HepG2 (cell line): ENCODE data around the gene DLG2. TPM values are rescaled to one million over a fixed set of nuclear protein-coding genes. Genes with fewer than 3 reads are reported as not detected.

ENCODE experiments used
- ASH2L ChIP-seq: fragments of 300-600, 200-600 bp; sonication (generic); IDR thresholded peaks from 2 replicates; pipeline ENCODE4 v1.7.0; 2017; ENCODE audit warnings: low read depth, mild to moderate bottlenecking, moderate library complexity, mixed read lengths, low read length; ENCODE audit not compliant: insufficient read length
- CBX1 ChIP-seq: IDR thresholded peaks from one replicate; pipeline ENCODE4 v1.6.1; 2016; ENCODE audit warnings: antibody characterized with exemption, low read depth
- DR1 ChIP-seq: sonication (generic); formaldehyde crosslinking; IDR thresholded peaks from 2 replicates; pipeline ENCODE4 v1.8.0; 2021; ENCODE audit warnings: mild to moderate bottlenecking, missing genetic modification reagents, inconsistent platforms
- FOXK1 ChIP-seq: sonication (generic); formaldehyde crosslinking; IDR thresholded peaks from 2 replicates; pipeline ENCODE4 v1.4.0; 2020; ENCODE audit warnings: low read depth, missing genetic modification reagents, borderline replicate concordance
- IKZF1 ChIP-seq: fragments of 450-650 bp; IDR thresholded peaks from 2 replicates; pipeline ENCODE4 v1.7.1; 2016
- JDP2 ChIP-seq: sonication (generic); formaldehyde crosslinking; IDR thresholded peaks from 2 replicates; pipeline ENCODE4 v1.8.1; 2022; ENCODE audit warnings: missing genetic modification reagents, borderline replicate concordance
- MIER2 ChIP-seq: IDR thresholded peaks from 2 replicates; pipeline ENCODE4 v1.6.1; 2016; ENCODE audit warnings: missing biosample characterization, missing genetic modification reagents
- NFKB2 ChIP-seq: sonication (generic); formaldehyde crosslinking; IDR thresholded peaks from 2 replicates; pipeline ENCODE4 v1.4.0; 2020; ENCODE audit warnings: missing genetic modification reagents, borderline replicate concordance
- POGZ ChIP-seq: sonication (generic); formaldehyde crosslinking; IDR thresholded peaks from 2 replicates; pipeline ENCODE4 v1.4.0; 2020; ENCODE audit warnings: mild to moderate bottlenecking, missing genetic modification reagents
- REXO4 ChIP-seq: sonication (generic); formaldehyde crosslinking; IDR thresholded peaks from 2 replicates; pipeline ENCODE4 v1.8.0; 2022; ENCODE audit warnings: missing genetic modification reagents, mild to moderate bottlenecking, borderline replicate concordance
- RORA ChIP-seq: sonication (generic); formaldehyde crosslinking; IDR thresholded peaks from 2 replicates; pipeline ENCODE4 v1.5.0; 2020; ENCODE audit warnings: mild to moderate bottlenecking, missing genetic modification reagents, moderate library complexity
- SMYD3 ChIP-seq: sonication (generic); formaldehyde crosslinking; IDR thresholded peaks from 2 replicates; pipeline ENCODE4 v1.8.1; 2023; ENCODE audit warnings: mild to moderate bottlenecking, missing genetic modification reagents
- SP4 ChIP-seq: sonication (generic); formaldehyde crosslinking; IDR thresholded peaks from 2 replicates; pipeline ENCODE4 v1.8.1; 2023; ENCODE audit warnings: mild to moderate bottlenecking, missing genetic modification reagents
- SRF ChIP-seq: IDR thresholded peaks from 2 replicates; pipeline ENCODE4 v1.6.1; 2011; ENCODE audit warnings: mild to moderate bottlenecking, low read depth, low read length, moderate library complexity
- THYN1 ChIP-seq: sonication (generic); formaldehyde crosslinking; IDR thresholded peaks from 2 replicates; pipeline ENCODE4 v1.8.1; 2023; ENCODE audit warnings: low read depth, mild to moderate bottlenecking, moderate library complexity, missing genetic modification reagents, borderline replicate concordance
- ZBTB8A ChIP-seq: sonication (generic); formaldehyde crosslinking; IDR thresholded peaks from 2 replicates; pipeline ENCODE4 v1.4.0; 2020; ENCODE audit warnings: mild to moderate bottlenecking, low read depth, missing genetic modification reagents, borderline replicate concordance
- ZNF124 ChIP-seq: sonication (generic); formaldehyde crosslinking; IDR thresholded peaks from 2 replicates; pipeline ENCODE4 v1.4.0; 2020; ENCODE audit warnings: missing genetic modification reagents
- ZNF33B ChIP-seq: sonication (generic); formaldehyde crosslinking; IDR thresholded peaks from 2 replicates; pipeline ENCODE4 v1.5.1; 2020; ENCODE audit warnings: mild to moderate bottlenecking, missing genetic modification reagents
- ZNF614 ChIP-seq: IDR thresholded peaks from 2 replicates; pipeline ENCODE4 v1.6.1; 2018; ENCODE audit warnings: missing biosample characterization, missing genetic modification reagents, inconsistent platforms, borderline replicate concordance
- ZNF816 ChIP-seq: sonication (generic); formaldehyde crosslinking; IDR thresholded peaks from 2 replicates; pipeline ENCODE4 v1.8.0; 2022; ENCODE audit warnings: missing genetic modification reagents, mild to moderate bottlenecking, borderline replicate concordance
- ZSCAN9 ChIP-seq: IDR thresholded peaks from 2 replicates; pipeline ENCODE4 v1.6.1; 2016; ENCODE audit warnings: borderline replicate concordance
- polyA plus RNA-seq, 8 experiments: library from polyadenylated mRNA; depleted of rRNA in 3 of 8; stranded (reverse) in 7 of 8; unstranded in 1 of 8; fragments of >200 nt; fragmentation: Illumina TruSeq in 4 of 8; extraction: Trizol in 4 of 8; gene quantifications; 2 replicates each; pipeline versions ENCODE4 v1.2.1 to v1.2.3, GENCODE V29; 2011 to 2016; ENCODE audit warnings: low read depth in 4 of 8, missing spikeins in 1 of 8, mixed read lengths in 1 of 8; ENCODE audit not compliant: insufficient read depth in 1 of 8
- total RNA-seq, 5 experiments: library from RNA; depleted of rRNA; stranded (reverse); fragments of >200 nt; fragmentation: Illumina TruSeq; extraction: Trizol; gene quantifications; 2 replicates each; pipeline ENCODE4 v1.2.3, GENCODE V29; 2016; ENCODE audit warnings: low read depth in 1 of 5
- TF ChIP-seq, protein P1 (sequence below): sonication (generic); formaldehyde crosslinking; IDR thresholded peaks from 2 replicates; pipeline ENCODE4 v1.4.0; 2020; ENCODE audit warnings: low read depth, mild to moderate bottlenecking, missing genetic modification reagents
- TF ChIP-seq, protein P2 (sequence below): sonication (generic); formaldehyde crosslinking; IDR thresholded peaks from 2 replicates; pipeline ENCODE4 v1.4.0; 2020; ENCODE audit warnings: missing genetic modification reagents, mild to moderate bottlenecking, borderline replicate concordance
- TF ChIP-seq, protein P3 (sequence below): sonication (generic); formaldehyde crosslinking; IDR thresholded peaks from 2 replicates; pipeline ENCODE4 v1.8.1; 2023; ENCODE audit warnings: mild to moderate bottlenecking, missing genetic modification reagents, borderline replicate concordance
- TF ChIP-seq, protein P4 (sequence below): IDR thresholded peaks from 2 replicates; pipeline ENCODE4 v1.6.1; 2016; ENCODE audit warnings: missing compliant biosample characterization, missing genetic modification reagents, borderline replicate concordance
- TF ChIP-seq, protein P5 (sequence below): sonication (generic); formaldehyde crosslinking; conservative IDR thresholded peaks from 2 replicates; pipeline ENCODE4 v1.8.0; 2022; ENCODE audit warnings: missing genetic modification reagents

The DLG2 gene
- total and polyA plus RNA-seq, 2 of the 13 experiments (the other 11 are each of a cell fraction or from before 2014, with no cell fraction given): 0.46 to 1.0 TPM

DNA sequence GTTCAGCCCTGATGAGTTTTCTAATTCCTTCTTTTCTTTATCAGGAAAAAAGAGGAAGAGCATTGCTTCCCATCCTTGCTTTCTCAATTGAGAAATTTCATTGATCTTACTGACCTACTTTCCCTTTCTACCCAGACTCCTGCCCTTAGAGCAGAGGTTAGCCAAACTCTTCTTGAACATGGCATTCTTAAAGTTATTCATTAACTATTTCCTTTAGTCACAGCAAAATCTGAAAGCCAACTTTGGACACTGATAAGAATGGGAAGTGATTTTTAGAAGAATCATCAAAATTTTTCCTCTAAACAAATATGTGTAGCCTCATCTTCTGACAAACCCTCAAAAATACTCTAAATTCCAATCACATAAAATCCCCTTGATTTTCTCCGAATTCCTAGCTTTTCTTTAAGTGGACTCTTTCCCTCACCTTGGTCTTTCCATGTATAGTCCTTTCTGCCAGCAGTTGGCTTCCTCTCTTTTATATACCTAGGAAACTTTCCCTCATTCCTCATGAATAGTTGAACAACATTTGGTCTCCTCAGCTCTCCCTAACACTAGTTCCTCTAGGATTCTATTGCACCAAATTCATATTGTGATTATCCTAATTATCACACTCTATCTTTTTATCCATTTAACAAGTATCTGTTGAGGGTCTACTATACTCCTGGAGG lies 1774.2 kb downstream of the DLG2 start (continued):
- TF ChIP-seq, protein P1, sequence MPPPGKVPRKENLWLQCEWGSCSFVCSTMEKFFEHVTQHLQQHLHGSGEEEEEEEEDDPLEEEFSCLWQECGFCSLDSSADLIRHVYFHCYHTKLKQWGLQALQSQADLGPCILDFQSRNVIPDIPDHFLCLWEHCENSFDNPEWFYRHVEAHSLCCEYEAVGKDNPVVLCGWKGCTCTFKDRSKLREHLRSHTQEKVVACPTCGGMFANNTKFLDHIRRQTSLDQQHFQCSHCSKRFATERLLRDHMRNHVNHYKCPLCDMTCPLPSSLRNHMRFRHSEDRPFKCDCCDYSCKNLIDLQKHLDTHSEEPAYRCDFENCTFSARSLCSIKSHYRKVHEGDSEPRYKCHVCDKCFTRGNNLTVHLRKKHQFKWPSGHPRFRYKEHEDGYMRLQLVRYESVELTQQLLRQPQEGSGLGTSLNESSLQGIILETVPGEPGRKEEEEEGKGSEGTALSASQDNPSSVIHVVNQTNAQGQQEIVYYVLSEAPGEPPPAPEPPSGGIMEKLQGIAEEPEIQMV: no peak
- TF ChIP-seq, protein P2, sequence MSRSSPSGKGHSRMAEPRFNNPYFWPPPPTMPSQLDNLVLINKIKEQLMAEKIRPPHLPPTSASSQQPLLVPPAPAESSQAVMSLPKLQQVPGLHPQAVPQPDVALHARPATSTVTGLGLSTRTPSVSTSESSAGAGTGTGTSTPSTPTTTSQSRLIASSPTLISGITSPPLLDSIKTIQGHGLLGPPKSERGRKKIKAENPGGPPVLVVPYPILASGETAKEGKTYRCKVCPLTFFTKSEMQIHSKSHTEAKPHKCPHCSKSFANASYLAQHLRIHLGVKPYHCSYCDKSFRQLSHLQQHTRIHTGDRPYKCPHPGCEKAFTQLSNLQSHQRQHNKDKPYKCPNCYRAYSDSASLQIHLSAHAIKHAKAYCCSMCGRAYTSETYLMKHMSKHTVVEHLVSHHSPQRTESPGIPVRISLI (CRISPR knock-in tag): no peak
- TF ChIP-seq RORA (CRISPR knock-in tag) (peak; percentile 100), THYN1 (CRISPR knock-in tag) (no peak), REXO4 (CRISPR knock-in tag) (no peak), ASH2L (peak; percentile 74), SRF (no peak), FOXK1 (CRISPR knock-in tag) (0 out of 2 replicates have a peak, but pooled peaks have one; percentile 40), MIER2 (CRISPR knock-in tag) (0 out of 2 replicates have a peak, but pooled peaks have one; percentile 46), SP4 (CRISPR knock-in tag) (no peak), ZNF33B (CRISPR knock-in tag) (no peak), DR1 (CRISPR knock-in tag) (no peak), CBX1 (no peak), NFKB2 (CRISPR knock-in tag) (no peak), POGZ (CRISPR knock-in tag) (peak; percentile 75), SMYD3 (no peak), ZNF614 (CRISPR knock-in tag) (peak; percentile 39; the same call in 1 of the 2 replicates), ZBTB8A (CRISPR knock-in tag) (no peak), ZNF816 (CRISPR knock-in tag) (no peak), IKZF1 (no peak), ZSCAN9 (no peak), ZNF124 (CRISPR knock-in tag) (no peak), JDP2 (CRISPR knock-in tag) (no peak)
- TF ChIP-seq, protein P3, sequence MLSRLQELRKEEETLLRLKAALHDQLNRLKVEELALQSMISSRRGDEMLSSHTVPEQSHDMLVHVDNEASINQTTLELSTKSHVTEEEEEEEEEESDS (CRISPR knock-in tag): no peak
- TF ChIP-seq, protein P4, sequence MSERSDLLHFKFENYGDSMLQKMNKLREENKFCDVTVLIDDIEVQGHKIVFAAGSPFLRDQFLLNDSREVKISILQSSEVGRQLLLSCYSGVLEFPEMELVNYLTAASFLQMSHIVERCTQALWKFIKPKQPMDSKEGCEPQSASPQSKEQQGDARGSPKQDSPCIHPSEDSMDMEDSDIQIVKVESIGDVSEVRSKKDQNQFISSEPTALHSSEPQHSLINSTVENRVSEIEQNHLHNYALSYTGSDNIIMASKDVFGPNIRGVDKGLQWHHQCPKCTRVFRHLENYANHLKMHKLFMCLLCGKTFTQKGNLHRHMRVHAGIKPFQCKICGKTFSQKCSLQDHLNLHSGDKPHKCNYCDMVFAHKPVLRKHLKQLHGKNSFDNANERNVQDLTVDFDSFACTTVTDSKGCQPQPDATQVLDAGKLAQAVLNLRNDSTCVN: no peak
- TF ChIP-seq, protein P5, sequence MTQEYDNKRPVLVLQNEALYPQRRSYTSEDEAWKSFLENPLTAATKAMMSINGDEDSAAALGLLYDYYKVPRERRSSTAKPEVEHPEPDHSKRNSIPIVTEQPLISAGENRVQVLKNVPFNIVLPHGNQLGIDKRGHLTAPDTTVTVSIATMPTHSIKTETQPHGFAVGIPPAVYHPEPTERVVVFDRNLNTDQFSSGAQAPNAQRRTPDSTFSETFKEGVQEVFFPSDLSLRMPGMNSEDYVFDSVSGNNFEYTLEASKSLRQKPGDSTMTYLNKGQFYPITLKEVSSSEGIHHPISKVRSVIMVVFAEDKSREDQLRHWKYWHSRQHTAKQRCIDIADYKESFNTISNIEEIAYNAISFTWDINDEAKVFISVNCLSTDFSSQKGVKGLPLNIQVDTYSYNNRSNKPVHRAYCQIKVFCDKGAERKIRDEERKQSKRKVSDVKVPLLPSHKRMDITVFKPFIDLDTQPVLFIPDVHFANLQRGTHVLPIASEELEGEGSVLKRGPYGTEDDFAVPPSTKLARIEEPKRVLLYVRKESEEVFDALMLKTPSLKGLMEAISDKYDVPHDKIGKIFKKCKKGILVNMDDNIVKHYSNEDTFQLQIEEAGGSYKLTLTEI: no peak
